Trophoblast cell (in vitro differentiated cells and primary cell): ENCODE results near the gene ATL1.
A peak's percentile ranks its signal among the peaks of the same experiment; 100 is the strongest.

Source experiments
- DNase-seq, 2 donors: peaks; one replicate each; pipeline ENCODE4 v3.0.0-alpha.2; 2016
- H2AFZ ChIP-seq: 2 replicates; pipeline ENCODE4 v1.6.1; 2013; ENCODE audit warnings: low read length, moderate library complexity, mild to moderate bottlenecking; ENCODE audit not compliant: insufficient read depth, poor library complexity
- H2AK5ac ChIP-seq: 2 replicates; pipeline ENCODE4 v1.6.1; 2013; ENCODE audit warnings: mild to moderate bottlenecking, low read length
- H2BK120ac ChIP-seq: 2 replicates; pipeline ENCODE4 v1.6.1; 2013; ENCODE audit warnings: low read length, mild to moderate bottlenecking, moderate library complexity; ENCODE audit not compliant: insufficient read depth, poor library complexity
- H2BK12ac ChIP-seq: 2 replicates; pipeline ENCODE4 v1.6.1; 2013; ENCODE audit warnings: mild to moderate bottlenecking, low read length, moderate library complexity
- H2BK5ac ChIP-seq: 2 replicates; pipeline ENCODE4 v1.6.1; 2013; ENCODE audit warnings: low read length, low read depth, moderate library complexity, mild to moderate bottlenecking; ENCODE audit not compliant: poor library complexity
- H3K14ac ChIP-seq: 2 replicates; pipeline ENCODE4 v1.6.1; 2013; ENCODE audit warnings: mild to moderate bottlenecking, low read length
- H3K18ac ChIP-seq: 2 replicates; pipeline ENCODE4 v1.6.1; 2013; ENCODE audit warnings: mild to moderate bottlenecking, low read length
- H3K23ac ChIP-seq: 2 replicates; pipeline ENCODE4 v1.6.1; 2013; ENCODE audit warnings: low read length
- H3K27ac ChIP-seq: 2 replicates; pipeline ENCODE4 v1.5.1; 2013; ENCODE audit warnings: low read depth, mild to moderate bottlenecking, inconsistent platforms, low read length, moderate library complexity
- H3K27me3 ChIP-seq: 2 replicates; pipeline ENCODE4 v1.6.1; 2013; ENCODE audit warnings: inconsistent platforms, mild to moderate bottlenecking, low read length, moderate library complexity; ENCODE audit not compliant: insufficient read depth
- H3K36me3 ChIP-seq, 2 experiments: 1 replicate in 1 of 2; 2 replicates in 1 of 2; pipeline ENCODE4 v1.6.1; 2013; ENCODE audit warnings: low read length in 2 of 2, mild to moderate bottlenecking in 2 of 2, moderate library complexity in 1 of 2; ENCODE audit not compliant: insufficient read depth in 2 of 2, control insufficient read depth in 1 of 2
- H3K4ac ChIP-seq: 2 replicates; pipeline ENCODE4 v1.6.1; 2013; ENCODE audit warnings: low read depth, mild to moderate bottlenecking, low read length, moderate library complexity
- H3K4me1 ChIP-seq, 2 experiments: 1 replicate in 1 of 2; 2 replicates in 1 of 2; pipeline ENCODE4 v1.6.1; 2013; ENCODE audit warnings: low read length in 2 of 2, mild to moderate bottlenecking in 2 of 2, moderate library complexity in 1 of 2; ENCODE audit not compliant: insufficient read depth in 2 of 2, control insufficient read depth in 1 of 2
- H3K4me2 ChIP-seq: 2 replicates; pipeline ENCODE4 v1.6.1; 2013; ENCODE audit warnings: inconsistent platforms, mild to moderate bottlenecking, low read length, moderate library complexity
- H3K4me3 ChIP-seq: 2 replicates; pipeline ENCODE4 v1.5.1; 2013; ENCODE audit warnings: mild to moderate bottlenecking, low read depth, low read length, inconsistent platforms
- H3K79me1 ChIP-seq: one replicate; pipeline ENCODE4 v1.6.1; 2013; ENCODE audit warnings: low read length
- H3K79me2 ChIP-seq: 2 replicates; pipeline ENCODE4 v1.6.1; 2013; ENCODE audit warnings: low read length, mild to moderate bottlenecking; ENCODE audit not compliant: control insufficient read depth, insufficient read depth, poor library complexity
- H3K9ac ChIP-seq: 2 replicates; pipeline ENCODE4 v1.6.1; 2013; ENCODE audit warnings: mild to moderate bottlenecking, low read length
- H3K9me3 ChIP-seq: 2 replicates; pipeline ENCODE4 v1.6.1; 2013; ENCODE audit warnings: low read depth, mild to moderate bottlenecking, control low read depth, inconsistent platforms, low read length; ENCODE audit not compliant: insufficient read depth
- H4K12ac ChIP-seq: 2 replicates; pipeline ENCODE4 v1.6.1; 2013; ENCODE audit warnings: low read depth, mild to moderate bottlenecking, low read length, moderate library complexity
- H4K8ac ChIP-seq: 2 replicates; pipeline ENCODE4 v1.6.1; 2013; ENCODE audit warnings: low read depth, mild to moderate bottlenecking, low read length, moderate library complexity
- H4K91ac ChIP-seq: one replicate; pipeline ENCODE4 v1.6.1; 2013; ENCODE audit warnings: low read depth, mild to moderate bottlenecking, low read length, moderate library complexity
- WGBS: extraction: QIAGEN DNeasy Blood & Tissue Kit; methylation state at CpG from one replicate; pipeline ENCODE4 v1.1.7; 2013; ENCODE audit warnings: missing lambda C conversion rate; ENCODE audit not compliant: insufficient read length, insufficient coverage; ENCODE audit errors: extremely low coverage; 5-methylcytosine and 5-hydroxymethylcytosine counted together

The ATL1 gene

DNA sequence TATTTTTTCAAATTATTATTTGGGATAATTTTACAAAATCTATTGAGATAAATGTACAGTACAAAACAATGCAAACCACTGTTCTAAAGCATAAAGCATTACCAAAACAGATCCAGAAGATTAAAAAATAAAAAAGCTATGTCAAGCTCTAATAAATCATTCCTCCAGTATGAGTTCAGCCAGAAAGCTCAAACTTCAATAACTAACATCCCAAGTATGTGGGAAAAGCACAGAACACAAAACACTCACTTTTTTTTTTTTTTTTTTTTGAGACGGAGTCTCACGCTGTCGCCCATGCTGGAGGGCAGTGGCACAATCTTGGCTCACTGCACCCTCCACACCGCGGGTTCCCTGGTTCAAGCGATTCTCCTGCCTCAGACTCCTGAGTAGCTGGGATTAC lies 96.8 kb downstream of the ATL1 start:
- Histone ChIP-seq H2AFZ (no peak overlapping the region), H4K12ac (no peak overlapping the region), H3K14ac (no peak overlapping the region), H3K79me1 (peaks cover 2% of the 10 kb centered on the region), H2BK120ac (no peak overlapping the region), H2BK12ac (no peak overlapping the region), H3K4me1 (peaks cover 9% of the 10 kb centered on the region in 2 experiments), H3K4me2 (no peak overlapping the region), H3K23ac (no peak overlapping the region), H3K27me3 (no peaks in the 10 kb centered on the region), H2BK5ac (no peak overlapping the region), H2AK5ac (no peak overlapping the region), H3K27ac (no peak overlapping the region), H3K36me3 (no peaks in the 10 kb centered on the region), H4K91ac (no peak overlapping the region), H3K79me2 (no peaks in the 10 kb centered on the region), H3K18ac (no peak overlapping the region), H3K9ac (no peak overlapping the region), H3K4me3 (no peak overlapping the region), H4K8ac (no peak overlapping the region), H3K9me3 (no peaks in the 10 kb centered on the region), H3K4ac (no peak overlapping the region)
- no CpG with 5 or more reads among the region's 6 CpGs for WGBS
- no peak for DNase-seq

DNA sequence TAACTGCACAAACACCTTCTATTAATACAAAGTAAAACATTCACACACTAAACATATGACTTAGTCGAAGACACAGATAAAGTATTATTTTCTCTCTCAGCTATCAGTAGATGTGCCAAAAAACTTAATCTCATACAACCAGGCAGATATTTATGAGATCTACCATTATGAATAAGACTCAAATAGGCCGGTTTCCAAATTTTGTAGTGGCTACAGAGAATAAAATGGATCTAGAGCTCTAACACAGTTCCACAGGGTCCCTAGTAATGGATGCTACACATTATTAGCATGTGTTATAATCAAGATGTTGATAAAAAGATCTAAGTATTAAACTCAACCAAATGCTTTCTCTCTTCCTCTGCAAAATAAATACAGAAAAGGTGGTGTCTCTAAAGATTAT lies 97.8 kb downstream of the ATL1 start:
- Histone ChIP-seq H3K14ac (no peak overlapping the region), H3K27me3 (no peaks in the 10 kb centered on the region), H2BK120ac (no peak overlapping the region), H3K9ac (no peak overlapping the region), H3K36me3 (no peaks in the 10 kb centered on the region), H3K4ac (no peak overlapping the region), H3K9me3 (no peaks in the 10 kb centered on the region), H3K4me3 (no peak overlapping the region), H3K4me1 (peaks cover 9% of the 10 kb centered on the region in 2 experiments), H2AK5ac (no peak overlapping the region), H3K18ac (no peak overlapping the region), H3K4me2 (no peak overlapping the region), H2AFZ (no peak overlapping the region), H2BK12ac (no peak overlapping the region), H4K91ac (no peak overlapping the region), H3K27ac (no peak overlapping the region), H4K8ac (no peak overlapping the region), H3K23ac (no peak overlapping the region), H3K79me1 (peaks cover 2% of the 10 kb centered on the region), H3K79me2 (no peaks in the 10 kb centered on the region), H4K12ac (no peak overlapping the region), H2BK5ac (no peak overlapping the region)
- DNase-seq, result no peak
- WGBS, result no CpG with 5 or more reads among the region's 2 CpGs

DNA sequence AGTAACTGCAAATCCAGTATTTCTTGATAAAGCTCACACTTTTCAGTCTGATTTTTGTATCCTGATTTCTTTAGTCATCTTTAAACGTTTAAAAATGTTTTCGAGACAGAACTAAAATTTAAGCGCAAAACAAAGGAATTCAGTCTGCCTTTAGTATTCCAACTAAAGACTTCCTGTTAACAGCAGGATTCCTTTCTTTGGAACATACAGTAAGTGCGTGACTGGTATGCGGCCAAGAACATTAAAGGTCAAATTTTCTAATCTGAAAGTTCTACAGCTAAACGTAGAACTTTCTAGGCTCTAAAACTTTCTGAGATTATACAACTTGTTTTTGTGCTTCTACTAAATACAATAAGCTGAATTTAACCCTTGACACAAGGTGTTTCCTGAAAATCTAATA lies 98.3 kb downstream of the ATL1 start:
- peak in 1 of 2 donors; percentile 17 for DNase-seq
- H3K79me1 ChIP-seq, result peaks cover 2% of the 10 kb centered on the region
- H3K18ac ChIP-seq, result no peak overlapping the region
- no peak overlapping the region for H3K4me3 ChIP-seq
- H3K79me2 ChIP-seq, result no peaks in the 10 kb centered on the region
- H2BK5ac ChIP-seq, result no peak overlapping the region
- no peak overlapping the region for H3K4me2 ChIP-seq
- H3K14ac ChIP-seq, result no peak overlapping the region
- peaks cover 9% of the 10 kb centered on the region in 2 experiments for H3K4me1 ChIP-seq
- no peak overlapping the region for H3K23ac ChIP-seq
- H3K27ac ChIP-seq, result no peak overlapping the region
- H2BK120ac ChIP-seq, result no peak overlapping the region
- no peak overlapping the region for H2AK5ac ChIP-seq
- H2BK12ac ChIP-seq, result no peak overlapping the region
- no peaks in the 10 kb centered on the region for H3K36me3 ChIP-seq
- H4K8ac ChIP-seq, result no peak overlapping the region
- H3K4ac ChIP-seq, result no peak overlapping the region
- H4K91ac ChIP-seq, result no peak overlapping the region
- H3K27me3 ChIP-seq, result no peaks in the 10 kb centered on the region
- H2AFZ ChIP-seq, result no peak overlapping the region
- H3K9ac ChIP-seq, result no peak overlapping the region
- no CpG with 5 or more reads among the region's 6 CpGs for WGBS
- no peaks in the 10 kb centered on the region for H3K9me3 ChIP-seq
- no peak overlapping the region for H4K12ac ChIP-seq

DNA sequence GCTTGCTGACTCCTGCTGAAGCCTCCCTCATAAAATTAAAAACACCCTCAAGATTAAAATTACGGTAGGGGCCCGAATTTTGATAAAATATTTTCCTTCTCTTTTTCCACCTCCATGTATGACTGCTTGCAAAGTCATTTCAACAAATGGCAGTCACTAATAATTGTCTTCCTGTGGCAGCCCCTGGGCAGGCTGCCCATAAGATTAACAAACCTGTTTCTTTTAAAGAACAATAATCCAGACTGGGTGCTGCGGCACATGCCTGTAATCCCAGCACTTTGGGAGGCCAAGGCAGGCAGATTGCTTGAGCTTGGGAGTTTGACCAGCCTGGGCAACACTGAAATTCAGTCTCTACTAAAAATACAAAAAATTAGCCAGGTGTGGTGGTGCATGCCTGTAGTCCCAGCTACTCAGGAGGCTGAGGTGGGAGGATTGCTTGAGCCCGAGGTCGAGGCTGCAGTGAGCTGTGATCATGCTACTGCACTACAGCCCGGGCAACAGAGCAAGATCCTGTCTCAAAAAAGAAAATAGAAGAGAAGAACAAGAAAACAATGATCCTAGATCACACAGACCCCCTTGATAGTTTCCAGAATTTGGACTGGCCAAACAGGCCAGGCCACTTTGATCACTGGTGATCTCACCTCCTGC lies 99.5 kb downstream of the ATL1 start:
- Histone ChIP-seq H3K79me2 (no peaks in the 10 kb centered on the region), H3K23ac (no peak overlapping the region), H2BK120ac (no peak overlapping the region), H3K4ac (no peak overlapping the region), H2AK5ac (peak overlapping the region; percentile 16), H3K4me1 (peaks cover 9% of the 10 kb centered on the region in 2 experiments), H3K4me3 (no peak overlapping the region), H3K9ac (no peak overlapping the region), H3K18ac (peak overlapping the region; percentile 47), H2BK5ac (peak overlapping the region; percentile 69), H3K79me1 (peaks cover 2% of the 10 kb centered on the region), H4K12ac (no peak overlapping the region), H2AFZ (no peak overlapping the region), H3K14ac (no peak overlapping the region), H2BK12ac (no peak overlapping the region), H3K9me3 (no peaks in the 10 kb centered on the region), H3K36me3 (no peaks in the 10 kb centered on the region), H3K27me3 (no peaks in the 10 kb centered on the region), H3K4me2 (no peak overlapping the region), H3K27ac (no peak overlapping the region), H4K91ac (peak overlapping the region; percentile 32), H4K8ac (no peak overlapping the region)
- peak in 1 of 2 donors; percentile 14 for DNase-seq
- no CpG with 5 or more reads among the region's 6 CpGs for WGBS
